Duodenal mucosa (tissue), 2 donors: ENCODE data around the gene CLEC17A.

ENCODE experiments used
- H3K27ac ChIP-seq: one replicate; pipeline ENCODE4 v1.7.0; 2013; ENCODE audit warnings: low read depth, low read length
- H3K27me3 ChIP-seq, 2 donors: one replicate each; pipeline ENCODE4 v1.7.0; 2013; ENCODE audit warnings: low read length in 2 of 2, control low read depth in 1 of 2; ENCODE audit not compliant: insufficient read depth in 2 of 2, control insufficient read depth in 1 of 2
- H3K36me3 ChIP-seq, 2 donors: one replicate each; pipeline ENCODE4 v1.7.0; 2013; ENCODE audit warnings: low read length in 2 of 2, control low read depth in 1 of 2; ENCODE audit not compliant: insufficient read depth in 2 of 2, control insufficient read depth in 1 of 2
- H3K4me1 ChIP-seq, 2 donors: one replicate each; pipeline ENCODE4 v1.7.0; 2013; ENCODE audit warnings: low read length in 2 of 2, control low read depth in 1 of 2; ENCODE audit not compliant: insufficient read depth in 2 of 2, control insufficient read depth in 1 of 2
- H3K4me3 ChIP-seq, 2 donors: one replicate each; pipeline ENCODE4 v1.7.0; 2013; ENCODE audit warnings: low read length in 2 of 2, low read depth in 1 of 2
- H3K9ac ChIP-seq, 2 donors: one replicate each; pipeline ENCODE4 v1.7.0; 2013; ENCODE audit warnings: low read length in 2 of 2, low read depth in 1 of 2
- H3K9me3 ChIP-seq, 2 donors: one replicate each; pipeline ENCODE4 v1.7.0; 2013; ENCODE audit warnings: low read length in 2 of 2, control low read depth in 1 of 2; ENCODE audit not compliant: control insufficient read depth in 1 of 2

CLEC17A gene

DNA sequence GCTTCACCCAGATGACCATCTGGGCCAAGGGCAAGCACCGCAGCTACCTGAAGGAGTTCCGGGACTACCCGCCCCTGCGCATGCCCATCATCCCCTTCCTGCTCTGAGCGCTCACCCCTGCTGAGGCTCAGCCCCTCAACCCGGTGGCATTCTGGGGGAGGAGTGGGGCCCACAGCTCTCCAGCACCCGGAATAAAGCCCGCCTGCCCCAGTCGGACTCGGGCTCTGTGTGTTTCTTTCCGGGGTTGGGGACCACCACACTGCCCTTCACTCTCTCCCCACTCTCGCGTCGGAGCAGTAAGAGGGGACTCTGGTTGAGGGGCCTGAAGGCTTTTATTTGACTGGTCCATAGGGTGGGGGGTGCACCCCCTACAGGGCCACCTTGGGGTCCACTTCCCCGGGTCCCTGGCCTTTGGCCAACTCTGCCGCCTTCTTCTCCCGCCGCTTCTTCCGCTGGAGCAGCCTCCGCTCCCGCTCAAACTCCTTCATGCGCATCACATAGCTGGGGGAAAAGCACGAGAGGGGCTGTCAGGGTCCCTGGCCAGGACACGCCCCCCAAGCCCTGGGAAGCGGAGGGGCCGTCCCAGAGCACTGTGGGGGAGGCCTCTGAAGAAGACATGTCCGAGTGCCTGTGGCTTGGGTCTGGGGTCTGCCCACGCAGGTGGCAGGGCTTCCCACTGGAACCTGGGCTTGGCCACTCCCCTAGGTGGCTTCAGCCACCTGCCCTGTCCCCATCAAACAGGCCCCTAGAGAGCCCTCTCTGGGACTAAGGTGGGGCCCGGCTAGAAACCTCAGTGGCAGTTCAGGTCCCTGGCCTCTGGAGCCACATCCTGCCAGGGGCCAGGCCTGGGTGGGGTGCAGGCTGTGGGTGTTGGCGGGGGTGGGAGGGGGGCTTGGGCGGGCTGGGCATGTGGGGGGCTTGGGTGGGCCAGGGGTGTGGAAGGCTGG is 16.8 kb upstream of the CLEC17A start:
- H3K27ac ChIP-seq = no peak overlapping the region
- no peak overlapping the region for H3K4me3 ChIP-seq
- H3K27me3 ChIP-seq = no peaks in the 10 kb centered on the region
- H3K9ac ChIP-seq = no peak overlapping the region
- peaks cover 8 to 42% of the 10 kb centered on the region in 2 donors for H3K36me3 ChIP-seq
- peaks cover 10 to 11% of the 10 kb centered on the region in 2 donors for H3K4me1 ChIP-seq
- H3K9me3 ChIP-seq = no peaks in the 10 kb centered on the region

DNA sequence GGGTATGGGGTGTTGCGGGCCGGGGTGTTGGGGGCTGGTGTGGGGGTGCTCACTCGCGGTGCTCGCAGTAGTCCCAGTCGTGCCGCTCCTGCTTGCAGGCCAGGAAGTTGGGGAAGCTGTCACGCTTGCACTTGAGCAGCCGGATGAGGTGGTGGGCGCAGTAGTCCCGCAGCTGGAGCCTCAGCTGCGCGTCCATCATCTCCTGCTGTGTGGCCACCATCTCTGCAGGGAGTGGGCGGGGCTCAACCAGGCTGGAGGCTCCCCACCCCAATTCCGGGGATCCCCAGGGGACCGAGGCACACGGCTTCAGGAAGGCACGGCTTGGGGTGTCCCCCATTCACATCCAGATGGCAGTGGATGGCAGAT is 16.2 kb upstream of the CLEC17A start:
- H3K4me3 ChIP-seq = no peak overlapping the region
- H3K27me3 ChIP-seq = no peaks in the 10 kb centered on the region
- peaks cover 13 to 16% of the 10 kb centered on the region in 2 donors for H3K4me1 ChIP-seq
- no peaks in the 10 kb centered on the region for H3K9me3 ChIP-seq
- H3K9ac ChIP-seq = no peak overlapping the region
- peaks cover 8 to 42% of the 10 kb centered on the region in 2 donors for H3K36me3 ChIP-seq
- no peak overlapping the region for H3K27ac ChIP-seq

DNA sequence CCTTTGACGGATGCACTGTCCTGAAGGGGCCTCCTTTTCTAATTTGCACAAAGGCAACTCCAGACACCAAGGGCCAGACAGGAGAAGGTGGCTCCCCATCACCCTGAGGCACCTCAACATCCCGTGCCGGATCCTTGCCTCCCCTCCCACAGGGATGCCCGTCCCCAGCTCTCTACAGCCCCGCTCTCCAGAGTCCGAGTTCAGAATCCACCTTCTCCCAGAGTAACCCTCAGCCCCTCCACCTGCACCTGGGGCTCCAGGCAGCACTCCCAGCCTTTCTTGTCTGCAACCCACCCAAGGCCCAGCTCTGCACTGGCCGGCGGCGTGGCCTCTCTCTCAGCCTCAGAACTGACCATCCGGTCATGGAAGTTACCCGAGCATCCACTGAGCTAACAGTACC is 15.8 kb upstream of the CLEC17A start:
- peaks cover 8 to 42% of the 10 kb centered on the region in 2 donors for H3K36me3 ChIP-seq
- no peak overlapping the region for H3K9ac ChIP-seq
- no peaks in the 10 kb centered on the region for H3K27me3 ChIP-seq
- H3K4me1 ChIP-seq = peaks cover 13 to 16% of the 10 kb centered on the region in 2 donors
- H3K27ac ChIP-seq = no peak overlapping the region
- no peak overlapping the region for H3K4me3 ChIP-seq
- no peaks in the 10 kb centered on the region for H3K9me3 ChIP-seq

DNA sequence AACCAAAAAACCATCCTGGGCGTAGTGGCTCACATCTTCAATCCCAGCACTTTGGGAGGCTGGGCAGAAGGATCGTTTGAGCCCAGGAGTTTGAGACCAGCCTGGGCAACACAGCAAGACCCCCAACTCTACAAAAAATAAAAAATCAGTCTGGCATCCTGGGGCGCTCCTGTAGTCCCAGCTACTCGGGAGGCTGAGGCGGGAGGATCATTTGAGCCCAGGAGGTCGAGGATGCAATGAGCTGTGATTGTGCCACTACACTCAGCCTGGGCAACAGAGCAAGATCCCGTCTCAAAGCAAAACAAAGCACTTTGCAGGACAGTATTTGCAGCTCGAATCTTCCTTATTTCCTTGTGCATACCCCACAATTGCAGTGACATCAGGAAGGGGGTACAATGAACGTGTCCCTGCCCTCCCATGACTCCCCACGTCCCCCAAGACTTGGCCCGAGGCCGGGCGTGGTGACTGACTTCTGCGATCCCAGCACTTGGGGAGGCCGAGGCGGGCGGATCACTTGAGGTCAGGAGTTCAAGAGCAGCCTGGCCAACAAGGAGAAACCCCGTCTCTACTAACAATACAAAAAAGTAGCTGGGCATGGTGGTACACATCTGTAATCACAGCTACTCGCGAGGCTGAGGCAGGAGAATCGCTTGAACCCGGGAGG is 11.9 kb upstream of the CLEC17A start:
- peaks cover 4 to 22% of the 10 kb centered on the region in 2 donors for H3K36me3 ChIP-seq
- H3K9ac ChIP-seq = peak overlapping the region; percentile 66 to 96
- H3K27me3 ChIP-seq = no peaks in the 10 kb centered on the region
- no peak overlapping the region for H3K27ac ChIP-seq
- peaks cover 13 to 26% of the 10 kb centered on the region in 2 donors for H3K4me1 ChIP-seq
- H3K4me3 ChIP-seq = peak overlapping the region; percentile 92 to 99
- H3K9me3 ChIP-seq = no peaks in the 10 kb centered on the region

DNA sequence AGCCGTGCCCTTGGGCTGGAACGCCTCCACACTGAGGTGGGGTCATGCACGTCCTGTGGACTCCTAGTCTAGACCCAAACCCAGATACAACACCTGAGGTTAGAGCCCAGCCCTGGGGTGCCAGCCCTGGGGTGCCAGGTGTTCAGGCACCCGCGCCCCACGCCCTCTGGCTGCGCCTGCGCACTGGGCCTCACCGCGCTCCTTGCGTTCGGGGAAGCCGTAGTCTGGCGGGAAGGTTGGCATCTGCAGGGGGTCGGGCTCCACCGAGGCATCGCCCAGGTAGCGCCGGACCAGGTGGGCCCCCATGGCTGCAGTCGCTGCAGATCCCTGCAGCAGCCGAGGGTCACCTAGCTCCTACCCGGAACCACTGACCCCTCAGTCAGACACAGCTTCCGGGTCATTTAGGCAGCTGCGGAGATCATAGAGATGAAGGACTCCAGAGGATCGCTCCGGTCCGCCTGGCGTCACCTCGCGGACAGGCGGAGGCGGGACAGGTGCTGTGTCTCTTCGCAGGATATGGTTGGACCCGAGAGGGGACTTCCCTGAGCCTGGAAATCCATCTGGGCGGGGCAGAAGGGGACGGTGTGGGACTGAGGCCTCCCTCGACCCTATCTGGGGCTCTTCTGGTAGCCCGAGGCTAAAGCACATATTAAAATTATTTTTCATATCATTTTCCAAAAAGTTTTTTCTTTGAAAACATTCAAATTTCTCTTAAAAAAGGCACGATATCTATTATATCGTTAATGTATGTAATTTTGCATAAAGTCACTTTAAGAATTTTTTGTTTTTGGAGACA is 11.0 kb upstream of the CLEC17A start, which contains the start of gene NDUFB7:
Gene NDUFB7 (minus strand): TSS at position 372 of the 796 bp plus-strand sequence. CDS start 66 bp downstream, at position 306.
- Histone ChIP-seq H3K27ac (peak within 1 kb of the TSS; percentile 74), H3K36me3 (peaks cover 4 to 16% of the 10 kb centered on the region in 2 donors), H3K27me3 (no peaks in the 10 kb centered on the region)

DNA sequence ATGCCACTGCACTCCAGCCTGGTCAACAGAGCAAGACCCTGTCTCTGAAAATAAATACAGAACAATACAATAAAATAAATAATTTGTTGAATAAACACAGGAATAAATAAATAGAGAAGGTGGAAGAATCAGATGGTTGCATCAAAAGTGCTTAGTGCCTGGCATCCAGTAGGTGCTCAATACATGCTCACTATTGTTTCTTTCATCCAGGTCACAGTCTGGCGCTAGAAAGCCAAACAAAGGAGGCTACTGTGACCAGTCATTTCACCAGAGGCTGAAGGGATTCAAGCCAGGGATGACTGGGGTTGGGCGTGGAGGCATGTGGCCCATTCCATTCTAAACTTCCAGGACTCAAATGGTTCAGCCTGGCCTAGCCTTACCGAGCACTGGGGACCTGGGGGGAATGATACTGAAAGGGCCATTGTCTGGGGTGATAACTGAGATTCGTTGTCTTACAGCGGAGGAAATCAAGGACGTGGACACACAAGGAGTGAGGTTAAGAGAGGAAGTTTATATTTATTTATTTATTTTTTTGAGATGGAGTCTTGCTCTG is 7.4 kb upstream of the CLEC17A start:
- Histone ChIP-seq H3K27me3 (no peaks in the 10 kb centered on the region), H3K4me1 (peaks cover 8 to 20% of the 10 kb centered on the region in 2 donors), H3K36me3 (no peaks in the 10 kb centered on the region), H3K27ac (no peak overlapping the region), H3K9me3 (no peaks in the 10 kb centered on the region), H3K4me3 (no peak overlapping the region), H3K9ac (no peak overlapping the region)

More for the DNA sequence above, 11.0 kb upstream of the CLEC17A start, which contains the start of gene NDUFB7:
- H3K9me3 ChIP-seq = no peaks in the 10 kb centered on the region
- peaks cover 13 to 26% of the 10 kb centered on the region in 2 donors for H3K4me1 ChIP-seq
- H3K4me3 ChIP-seq = peak within 1 kb of the TSS; percentile 92 to 99
- peak within 1 kb of the TSS; percentile 66 to 96 for H3K9ac ChIP-seq

DNA sequence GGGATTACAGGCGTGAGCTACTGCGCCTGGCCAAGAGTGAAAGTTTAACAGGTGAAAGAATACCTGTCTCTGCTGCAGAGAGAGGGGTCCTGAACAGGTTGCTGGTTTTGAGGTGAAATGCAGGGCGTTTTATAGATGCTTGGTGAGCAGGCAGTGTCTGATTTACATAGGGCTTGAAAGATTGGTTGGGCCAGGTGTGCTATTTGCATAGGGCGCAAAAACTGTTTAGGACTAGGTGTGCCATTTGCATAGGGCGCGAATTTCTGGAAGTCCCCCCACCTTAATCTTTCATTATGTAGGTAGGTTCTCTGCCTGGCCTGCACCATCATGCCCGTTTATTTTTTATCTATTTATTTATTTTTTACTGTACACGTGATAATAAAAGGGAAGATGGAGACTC is 6.5 kb upstream of the CLEC17A start:
- Histone ChIP-seq H3K4me1 (peaks cover 0 to 12% of the 10 kb centered on the region in 2 donors), H3K9ac (no peak overlapping the region), H3K27me3 (no peaks in the 10 kb centered on the region), H3K4me3 (no peak overlapping the region), H3K27ac (no peak overlapping the region), H3K36me3 (no peaks in the 10 kb centered on the region), H3K9me3 (no peaks in the 10 kb centered on the region)

DNA sequence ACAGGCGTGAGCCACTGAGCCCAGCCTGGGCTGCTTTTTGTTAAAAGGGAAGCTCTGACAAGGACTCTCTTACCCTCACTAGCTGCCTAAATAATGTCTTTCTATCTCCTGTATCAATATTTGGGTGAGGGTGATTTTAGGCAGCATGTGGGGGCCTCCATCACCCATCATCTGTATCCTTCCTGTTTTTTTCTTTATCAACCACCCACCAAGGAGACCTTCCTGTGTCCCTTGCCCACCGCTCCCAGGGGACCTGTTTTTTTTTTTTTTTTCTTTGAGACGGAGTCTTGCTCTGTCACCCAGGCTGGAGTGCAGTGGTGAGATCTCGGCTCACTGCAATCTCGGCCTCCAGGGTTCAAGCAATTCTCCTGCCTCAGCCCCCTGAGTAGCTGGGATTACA is 5.6 kb upstream of the CLEC17A start:
- peaks cover 0 to 10% of the 10 kb centered on the region in 2 donors for H3K4me1 ChIP-seq
- H3K27me3 ChIP-seq = no peaks in the 10 kb centered on the region
- no peak overlapping the region for H3K27ac ChIP-seq
- no peak overlapping the region for H3K9ac ChIP-seq
- H3K9me3 ChIP-seq = no peaks in the 10 kb centered on the region
- H3K36me3 ChIP-seq = no peaks in the 10 kb centered on the region
- no peak overlapping the region for H3K4me3 ChIP-seq

DNA sequence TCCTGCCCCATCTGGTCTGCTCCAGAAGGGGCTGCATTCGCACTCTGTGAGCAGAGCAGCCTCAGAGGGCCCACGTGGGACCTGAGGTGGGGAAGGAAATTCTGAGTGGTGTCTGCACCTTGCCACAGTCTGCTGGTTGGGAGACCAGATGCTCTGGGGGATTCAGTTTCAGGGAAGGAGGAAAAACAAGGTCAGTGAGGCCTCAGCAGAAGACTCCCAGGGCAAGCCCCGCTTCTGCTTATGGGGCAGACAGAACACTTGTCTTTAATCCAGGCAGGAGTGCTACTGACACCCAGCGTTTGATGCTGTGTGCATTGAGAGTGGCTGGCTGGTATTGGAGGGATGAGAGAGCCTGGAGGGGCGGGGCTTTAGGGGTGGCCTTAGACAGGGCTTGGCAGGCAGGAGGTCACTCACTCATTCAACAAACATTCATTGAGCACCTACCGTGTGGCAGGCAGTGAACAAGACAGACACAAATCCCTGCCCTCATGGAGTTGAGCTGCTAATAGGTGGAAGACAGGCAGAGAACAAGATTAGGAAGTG is 4.9 kb upstream of the CLEC17A start:
- no peaks in the 10 kb centered on the region for H3K36me3 ChIP-seq
- H3K27me3 ChIP-seq = no peaks in the 10 kb centered on the region
- H3K9ac ChIP-seq = no peak overlapping the region
- no peaks in the 10 kb centered on the region for H3K9me3 ChIP-seq
- no peak overlapping the region for H3K27ac ChIP-seq
- H3K4me1 ChIP-seq = peaks cover 0 to 10% of the 10 kb centered on the region in 2 donors
- no peak overlapping the region for H3K4me3 ChIP-seq
